Keratinocyte (primary cell): Measurements from ENCODE around the gene BNC2. TPM values are rescaled to one million over a fixed set of nuclear protein-coding genes. Genes with fewer than 3 reads are reported as not detected.

ENCODE experiments used
- DNase-seq: peaks from one replicate; pipeline ENCODE4 v3.0.0-alpha.2; 2011; ENCODE audit warnings: low read depth, missing footprints, low spot score
- FAIRE-seq: peaks from 2 replicates; lab custom pipeline; 2011; peaks lifted over from hg19 to GRCh38; lab: Jason Lieb, UNC
- H2AFZ ChIP-seq: 2 replicates; pipeline ENCODE4 v1.6.0; 2012; ENCODE audit warnings: low read length, control low read depth, inconsistent platforms; ENCODE audit not compliant: control insufficient read depth
- H3K27ac ChIP-seq: 2 replicates; pipeline ENCODE4 v1.5.1; 2011; ENCODE audit warnings: low read length; ENCODE audit not compliant: control insufficient read depth, insufficient read depth
- H3K27me3 ChIP-seq: 3 replicates; pipeline ENCODE4 v1.6.0; 2011; ENCODE audit warnings: low read length; ENCODE audit not compliant: control insufficient read depth, insufficient read depth; ENCODE audit errors: extremely low read depth
- H3K36me3 ChIP-seq, 2 experiments: 2 replicates in 1 of 2; 3 replicates in 1 of 2; pipeline ENCODE4 v1.5.1; 2011; ENCODE audit warnings: low read length in 2 of 2, mild to moderate bottlenecking in 1 of 2; ENCODE audit not compliant: control insufficient read depth in 2 of 2, insufficient read depth in 2 of 2; ENCODE audit errors: extremely low read depth in 1 of 2
- H3K4me1 ChIP-seq: 3 replicates; pipeline ENCODE4 v1.5.1; 2011; ENCODE audit warnings: low read length; ENCODE audit not compliant: control insufficient read depth, insufficient read depth; ENCODE audit errors: extremely low read depth
- H3K4me2 ChIP-seq: 3 replicates; pipeline ENCODE4 v1.6.0; 2011; ENCODE audit warnings: low read depth, low read length; ENCODE audit not compliant: control insufficient read depth, insufficient read depth; ENCODE audit errors: extremely low read depth
- H3K4me3 ChIP-seq, 3 experiments: fragments of 200-600 bp in 1 of 3; sonication (generic) in 1 of 3; 2 replicates in 2 of 3; 3 replicates in 1 of 3; pipeline ENCODE4 v1.5.1; 2011 to 2016; ENCODE audit warnings: low read length in 3 of 3, mild to moderate bottlenecking in 3 of 3, control low read depth in 2 of 3, inconsistent platforms in 1 of 3, low read depth in 1 of 3, mixed read lengths in 1 of 3, mixed run types in 1 of 3, moderate library complexity in 1 of 3; ENCODE audit not compliant: control insufficient read depth in 2 of 3, insufficient read depth in 2 of 3; ENCODE audit errors: extremely low read depth in 1 of 3
- H3K79me2 ChIP-seq: 2 replicates; pipeline ENCODE4 v1.6.0; 2012; ENCODE audit warnings: low read length; ENCODE audit not compliant: control insufficient read depth, insufficient read depth
- H3K9ac ChIP-seq: 3 replicates; pipeline ENCODE4 v1.6.0; 2011; ENCODE audit warnings: low read length; ENCODE audit not compliant: control insufficient read depth, insufficient read depth; ENCODE audit errors: extremely low read depth
- H3K9me1 ChIP-seq: 3 replicates; pipeline ENCODE4 v1.6.0; 2011; ENCODE audit warnings: low read length; ENCODE audit not compliant: control insufficient read depth, insufficient read depth; ENCODE audit errors: extremely low read depth
- H3K9me3 ChIP-seq: 2 replicates; pipeline ENCODE4 v1.5.1; 2012; ENCODE audit warnings: low read depth, low read length; ENCODE audit not compliant: control insufficient read depth
- H4K20me1 ChIP-seq: 3 replicates; pipeline ENCODE4 v1.6.0; 2011; ENCODE audit warnings: low read length; ENCODE audit not compliant: control insufficient read depth, insufficient read depth; ENCODE audit errors: extremely low read depth
- CTCF ChIP-seq, 3 experiments: IDR thresholded peaks in 1 of 3; conservative IDR thresholded peaks in 1 of 3; optimal IDR thresholded peaks in 1 of 3; 2 replicates in 2 of 3; 3 replicates in 1 of 3; pipeline versions ENCODE3 to v1.5.1; 2011; ENCODE audit warnings: low read length in 3 of 3, mild to moderate bottlenecking in 3 of 3, moderate library complexity in 2 of 3, control low read depth in 1 of 3, inconsistent platforms in 1 of 3; ENCODE audit not compliant: insufficient read depth in 2 of 3; ENCODE audit errors: extremely low read depth in 1 of 3
- EZH2 ChIP-seq: IDR thresholded peaks from one replicate; pipeline ENCODE4 v1.6.1; 2012; ENCODE audit warnings: inconsistent platforms, mild to moderate bottlenecking, low read length, moderate library complexity
- dilution Hi-C: fragments of 300-500 bp; cut with MboI; formaldehyde crosslinking; loops from one replicate; pipeline ENCODE4 v1.7.0; 2020; ENCODE audit warnings: low sequenced_read_pairs; ENCODE audit not compliant: extremely low pct_ligation_motif_present
- polyA plus RNA-seq, 5 experiments: library from polyadenylated mRNA; depleted of rRNA in 3 of 5; stranded (reverse) in 3 of 5; stranded (forward) in 1 of 5; unstranded in 1 of 5; fragments of >200 nt; gene quantifications; 1 replicate in 1 of 5; 2 replicates in 3 of 5; 3 replicates in 1 of 5; pipeline versions ENCODE4 v1.2.1 to v1.2.3, GENCODE V29; 2011 to 2012; ENCODE audit warnings: missing spikeins in 2 of 5, low read depth in 1 of 5, low replicate concordance in 1 of 5

The BNC2 gene
- polyA plus RNA-seq, 1 donor (not counting 4 experiments of a cell fraction or from before 2014, with no cell fraction given), result 1.1 TPM

- H3K4me3 ChIP-seq, result peak overlapping the region in 2 of 3 experiments; percentile 13 to 27
- H2AFZ ChIP-seq, result peak overlapping the region; percentile 85
- FAIRE-seq (peak; percentile 39), DNase-seq (no peak)
- H3K9ac ChIP-seq, result no peak overlapping the region
- H3K27me3 ChIP-seq, result no peaks in the 10 kb centered on the region
- no peak overlapping the region for H3K27ac ChIP-seq
- H3K79me2 ChIP-seq, result no peaks in the 10 kb centered on the region
- peak overlapping the region; percentile 60 for H3K4me2 ChIP-seq
- no peaks in the 10 kb centered on the region for H3K9me3 ChIP-seq
- TF ChIP-seq CTCF (optimal IDR thresholded peaks at IDR 0.05 in 1 of 3, IDR thresholded peaks at IDR 0.05 in 1 of 3, conservative IDR thresholded peaks at IDR 0.05 in 1 of 3; ENCODE audit: extremely low read depth in 1 of 3, insufficient read depth in 2 of 3, low read length in 3 of 3) (no peak), EZH2 (no peak)
- dilution Hi-C loops, result no loop called here
- peaks cover 16% of the 10 kb centered on the region for H3K4me1 ChIP-seq
- H4K20me1 ChIP-seq, result no peaks in the 10 kb centered on the region
- H3K36me3 ChIP-seq, result no peaks in the 10 kb centered on the region
- H3K9me1 ChIP-seq, result no peaks in the 10 kb centered on the region
Observed at GRCh38 chr9:16828340-16829281, 41.9 kb downstream of the BNC2 start.

- Histone ChIP-seq H3K4me1 (peaks cover 16% of the 10 kb centered on the region), H3K9ac (no peak overlapping the region), H3K36me3 (no peaks in the 10 kb centered on the region), H2AFZ (no peak overlapping the region), H4K20me1 (no peaks in the 10 kb centered on the region), H3K9me3 (no peaks in the 10 kb centered on the region), H3K79me2 (no peaks in the 10 kb centered on the region), H3K27me3 (no peaks in the 10 kb centered on the region), H3K4me3 (no peak overlapping the region), H3K27ac (no peak overlapping the region), H3K4me2 (no peak overlapping the region), H3K9me1 (no peaks in the 10 kb centered on the region)
- TF ChIP-seq EZH2 (no peak), CTCF (optimal IDR thresholded peaks at IDR 0.05 in 1 of 3, IDR thresholded peaks at IDR 0.05 in 1 of 3, conservative IDR thresholded peaks at IDR 0.05 in 1 of 3; ENCODE audit: extremely low read depth in 1 of 3, insufficient read depth in 2 of 3, low read length in 3 of 3) (no peak)
- no peak for DNase-seq
- dilution Hi-C loops, result no loop called here
- no peak for FAIRE-seq
Observed at GRCh38 chr9:16825971-16826625, 44.4 kb downstream of the BNC2 start.
